Spleen (tissue), 7 donors: Measurements from ENCODE around the gene SSBP4.

ENCODE experiments used
- POLR2AphosphoS5 ChIP-seq, 3 donors: sonication (generic); formaldehyde crosslinking; IDR thresholded peaks; one replicate each; pipeline ENCODE4 v1.5.1; 2017; ENCODE audit warnings: antibody characterized with exemption in 3 of 3
- TF ChIP-seq, protein P1 (sequence below), 11 experiments: fragments of 200-600 bp in 7 of 11; fragments of 450-650 bp in 4 of 11; sonication (generic) in 4 of 11; IDR thresholded peaks in 8 of 11; conservative IDR thresholded peaks in 3 of 11; 1 replicate in 7 of 11; 2 replicates in 4 of 11; pipeline versions ENCODE4 v1.4.0 to v1.8.0; 2016 to 2021; ENCODE audit warnings: antibody characterized with exemption in 11 of 11, inconsistent platforms in 4 of 11, mild to moderate bottlenecking in 1 of 11
- donor health status: DM: no; HTN: no; CAD: no; lungs with moderate emphysema.
- donor health status: DM: no; HTN: no; CAD: no.
- donor health status: DM: no; HTN: no; CAD: no.

GRCh38 chr19:18450021-18450930 is 31.1 kb downstream of the SSBP4 start:
- no peak for TF ChIP-seq POLR2AphosphoS5 (IDR thresholded peaks at IDR 0.05)
- TF ChIP-seq, protein P1, sequence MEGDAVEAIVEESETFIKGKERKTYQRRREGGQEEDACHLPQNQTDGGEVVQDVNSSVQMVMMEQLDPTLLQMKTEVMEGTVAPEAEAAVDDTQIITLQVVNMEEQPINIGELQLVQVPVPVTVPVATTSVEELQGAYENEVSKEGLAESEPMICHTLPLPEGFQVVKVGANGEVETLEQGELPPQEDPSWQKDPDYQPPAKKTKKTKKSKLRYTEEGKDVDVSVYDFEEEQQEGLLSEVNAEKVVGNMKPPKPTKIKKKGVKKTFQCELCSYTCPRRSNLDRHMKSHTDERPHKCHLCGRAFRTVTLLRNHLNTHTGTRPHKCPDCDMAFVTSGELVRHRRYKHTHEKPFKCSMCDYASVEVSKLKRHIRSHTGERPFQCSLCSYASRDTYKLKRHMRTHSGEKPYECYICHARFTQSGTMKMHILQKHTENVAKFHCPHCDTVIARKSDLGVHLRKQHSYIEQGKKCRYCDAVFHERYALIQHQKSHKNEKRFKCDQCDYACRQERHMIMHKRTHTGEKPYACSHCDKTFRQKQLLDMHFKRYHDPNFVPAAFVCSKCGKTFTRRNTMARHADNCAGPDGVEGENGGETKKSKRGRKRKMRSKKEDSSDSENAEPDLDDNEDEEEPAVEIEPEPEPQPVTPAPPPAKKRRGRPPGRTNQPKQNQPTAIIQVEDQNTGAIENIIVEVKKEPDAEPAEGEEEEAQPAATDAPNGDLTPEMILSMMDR (IDR thresholded peaks at IDR 0.05 in 8 of 11, conservative IDR thresholded peaks at IDR 0.05 in 3 of 11): no peak
